ENCODE measurements around the gene PSG3. TPM values are rescaled to one million over a fixed set of nuclear protein-coding genes. Genes with fewer than 3 reads are reported as not detected.
"Not testable (repeated sequence)": the region's sequence is repeated elsewhere in the genome, so short reads cannot be mapped to it uniquely, and the experiment has no call there.

PSG3 gene
- total RNA-seq, 2 donors from 2014 or later = not detected

DNA sequence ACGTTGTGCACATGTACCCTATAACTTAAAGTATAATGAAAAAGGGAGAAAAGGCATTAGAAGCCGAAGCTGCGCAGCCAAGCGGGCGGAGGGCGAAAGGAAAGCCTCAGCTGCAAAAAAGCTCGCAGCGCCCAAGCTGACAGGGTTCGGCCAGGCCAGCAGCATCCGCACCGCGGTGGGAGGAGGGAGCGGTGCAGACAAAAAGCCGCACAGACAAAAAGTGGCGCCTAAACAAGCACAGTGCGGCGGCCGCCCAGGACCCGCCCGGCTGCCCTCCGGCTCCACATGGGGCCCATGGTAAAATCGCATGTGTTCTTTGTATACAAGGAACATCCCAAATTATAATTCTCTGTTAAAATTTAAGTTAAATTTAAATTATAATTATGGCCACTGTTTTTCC, 42.4 kb downstream of the PSG3 start:
- no peak for ATAC-seq (ENCODE audit: insufficient number of reproducible peaks, low FRiP score, low read depth)
- Histone ChIP-seq H3K4me1 (ENCODE audit: control insufficient read depth in 1 of 2, low read depth in 2 of 2) (no peaks in the 10 kb centered on the region), H3K9me3 (no peaks in the 10 kb centered on the region), H3K36me3 (no peaks in the 10 kb centered on the region), H3K27me3 (replicated peaks; ENCODE audit: insufficient read depth) (no peaks in the 10 kb centered on the region), H3K27ac (no peak overlapping the region), H3K4me3 (no peak overlapping the region)
- no peak for DNase-seq (ENCODE audit: low spot score)
- TF ChIP-seq, protein P1, sequence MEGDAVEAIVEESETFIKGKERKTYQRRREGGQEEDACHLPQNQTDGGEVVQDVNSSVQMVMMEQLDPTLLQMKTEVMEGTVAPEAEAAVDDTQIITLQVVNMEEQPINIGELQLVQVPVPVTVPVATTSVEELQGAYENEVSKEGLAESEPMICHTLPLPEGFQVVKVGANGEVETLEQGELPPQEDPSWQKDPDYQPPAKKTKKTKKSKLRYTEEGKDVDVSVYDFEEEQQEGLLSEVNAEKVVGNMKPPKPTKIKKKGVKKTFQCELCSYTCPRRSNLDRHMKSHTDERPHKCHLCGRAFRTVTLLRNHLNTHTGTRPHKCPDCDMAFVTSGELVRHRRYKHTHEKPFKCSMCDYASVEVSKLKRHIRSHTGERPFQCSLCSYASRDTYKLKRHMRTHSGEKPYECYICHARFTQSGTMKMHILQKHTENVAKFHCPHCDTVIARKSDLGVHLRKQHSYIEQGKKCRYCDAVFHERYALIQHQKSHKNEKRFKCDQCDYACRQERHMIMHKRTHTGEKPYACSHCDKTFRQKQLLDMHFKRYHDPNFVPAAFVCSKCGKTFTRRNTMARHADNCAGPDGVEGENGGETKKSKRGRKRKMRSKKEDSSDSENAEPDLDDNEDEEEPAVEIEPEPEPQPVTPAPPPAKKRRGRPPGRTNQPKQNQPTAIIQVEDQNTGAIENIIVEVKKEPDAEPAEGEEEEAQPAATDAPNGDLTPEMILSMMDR (IDR thresholded peaks at IDR 0.05) = no peak

DNA sequence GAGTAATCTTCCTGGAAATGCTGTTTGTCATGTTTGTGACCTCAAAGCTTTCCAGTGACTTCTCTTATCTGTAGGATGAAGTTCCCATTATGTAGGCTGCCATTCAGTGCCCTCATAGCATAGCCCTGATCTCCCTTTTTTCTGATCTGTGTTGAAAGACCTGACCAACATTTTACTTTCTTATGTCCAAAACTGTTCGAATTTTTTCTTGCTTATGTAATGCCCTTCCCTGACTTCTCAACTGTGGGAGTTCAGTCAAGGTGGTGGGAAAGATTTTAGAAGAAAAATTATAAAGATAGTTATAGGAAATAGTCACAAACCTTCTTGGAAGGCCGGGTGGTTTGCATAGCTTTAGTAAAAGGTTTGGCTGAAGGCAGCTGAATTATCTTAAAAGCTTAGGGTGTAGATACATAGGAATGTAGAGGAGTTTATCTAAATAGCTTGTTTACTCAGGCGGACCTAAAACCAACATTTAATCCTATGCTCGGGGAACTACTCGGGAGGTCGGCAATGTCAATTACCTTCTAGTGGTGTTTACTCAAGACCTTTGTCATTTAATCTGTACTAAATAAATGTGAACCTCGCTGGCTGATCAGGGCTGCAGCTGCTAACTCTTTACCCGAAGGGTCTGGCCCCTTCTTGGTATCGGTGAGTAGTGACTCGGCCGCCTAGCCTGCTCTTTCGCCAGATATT, 44.3 kb downstream of the PSG3 start:
- H3K9me3 ChIP-seq = no peaks in the 10 kb centered on the region
- TF ChIP-seq, protein P1 (IDR thresholded peaks at IDR 0.05) = no peak
- no peaks in the 10 kb centered on the region for H3K4me1 ChIP-seq (ENCODE audit: control insufficient read depth in 1 of 2, low read depth in 2 of 2)
- H3K4me3 ChIP-seq = no peak overlapping the region
- DNase-seq (ENCODE audit: low spot score) (no peak), ATAC-seq (ENCODE audit: insufficient number of reproducible peaks, low FRiP score, low read depth) (no peak)
- H3K27ac ChIP-seq = no peak overlapping the region
- no peaks in the 10 kb centered on the region for H3K27me3 ChIP-seq (replicated peaks; ENCODE audit: insufficient read depth)
- H3K36me3 ChIP-seq = no peaks in the 10 kb centered on the region

DNA sequence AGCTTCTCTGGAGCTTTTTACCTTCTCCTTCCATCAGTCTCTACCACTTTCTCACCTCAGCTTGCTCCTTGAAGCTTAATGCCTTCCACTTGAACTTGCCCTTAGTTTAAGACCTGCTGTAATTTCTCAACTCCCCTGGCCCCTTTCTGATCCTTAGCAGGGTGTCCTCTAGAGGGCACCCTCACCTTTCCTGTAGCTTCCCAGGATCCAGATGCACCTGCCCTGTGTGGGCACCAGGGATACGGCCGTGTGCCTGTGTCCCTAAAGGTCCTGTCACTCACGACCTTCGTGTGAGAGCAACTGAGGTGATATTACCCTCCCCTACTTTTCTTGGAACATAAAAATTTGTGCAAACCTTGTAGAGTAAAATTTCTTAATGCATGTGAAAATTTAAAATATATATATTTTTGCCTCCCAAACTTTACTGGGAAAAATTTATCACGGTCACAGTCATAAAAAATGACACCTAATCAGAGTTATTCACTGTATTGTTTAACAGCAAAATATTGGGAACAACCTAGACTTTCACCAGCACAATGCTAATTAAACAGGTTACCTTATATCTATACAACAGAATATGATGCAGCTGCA, 46.4 kb downstream of the PSG3 start:
- no peaks in the 10 kb centered on the region for H3K4me1 ChIP-seq (ENCODE audit: control insufficient read depth in 1 of 2, low read depth in 2 of 2)
- ATAC-seq (ENCODE audit: insufficient number of reproducible peaks, low FRiP score, low read depth) (no peak), DNase-seq (ENCODE audit: low spot score) (no peak)
- no peak overlapping the region for H3K27ac ChIP-seq
- H3K9me3 ChIP-seq = no peaks in the 10 kb centered on the region
- TF ChIP-seq, protein P1 (IDR thresholded peaks at IDR 0.05) = no peak
- H3K27me3 ChIP-seq (replicated peaks; ENCODE audit: insufficient read depth) = no peaks in the 10 kb centered on the region
- no peak overlapping the region for H3K4me3 ChIP-seq
- H3K36me3 ChIP-seq = no peaks in the 10 kb centered on the region

DNA sequence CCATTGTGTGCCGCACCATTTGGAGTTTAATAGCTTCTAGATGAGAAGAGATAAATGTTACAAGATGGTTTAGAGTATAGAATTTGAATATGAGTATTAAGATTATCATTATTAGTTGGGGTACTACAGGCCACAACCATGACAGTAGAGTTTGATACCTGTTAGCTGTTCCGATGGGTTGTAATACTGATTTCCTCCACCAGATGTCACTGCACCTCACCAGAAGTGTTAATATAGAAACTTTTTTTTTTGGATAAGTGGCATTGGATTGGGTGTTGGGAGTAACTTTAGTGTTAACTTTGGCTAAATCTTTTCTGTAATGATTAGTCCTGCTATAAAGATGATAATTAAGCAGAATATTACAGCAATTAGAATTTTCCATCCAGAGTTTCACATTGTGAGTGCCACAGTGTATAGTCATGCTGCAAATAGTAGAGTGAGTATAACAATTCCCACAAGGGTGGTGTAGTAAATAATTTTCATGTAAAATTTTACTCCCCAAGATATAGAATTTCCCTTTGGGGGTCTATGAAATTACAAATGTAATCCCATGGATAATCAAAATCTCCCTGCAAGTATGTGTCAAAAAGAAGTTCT, 56.3 kb downstream of the PSG3 start:
- DNase-seq (ENCODE audit: low spot score) (no peak), ATAC-seq (ENCODE audit: insufficient number of reproducible peaks, low FRiP score, low read depth) (no peak)
- Histone ChIP-seq H3K4me1 (ENCODE audit: control insufficient read depth in 1 of 2, low read depth in 2 of 2) (no peaks in the 10 kb centered on the region), H3K9me3 (no peaks in the 10 kb centered on the region), H3K36me3 (no peaks in the 10 kb centered on the region), H3K27ac (no peak overlapping the region), H3K4me3 (no peak overlapping the region), H3K27me3 (replicated peaks; ENCODE audit: insufficient read depth) (no peaks in the 10 kb centered on the region)
- TF ChIP-seq, protein P1 (IDR thresholded peaks at IDR 0.05) = peak; percentile 38

DNA sequence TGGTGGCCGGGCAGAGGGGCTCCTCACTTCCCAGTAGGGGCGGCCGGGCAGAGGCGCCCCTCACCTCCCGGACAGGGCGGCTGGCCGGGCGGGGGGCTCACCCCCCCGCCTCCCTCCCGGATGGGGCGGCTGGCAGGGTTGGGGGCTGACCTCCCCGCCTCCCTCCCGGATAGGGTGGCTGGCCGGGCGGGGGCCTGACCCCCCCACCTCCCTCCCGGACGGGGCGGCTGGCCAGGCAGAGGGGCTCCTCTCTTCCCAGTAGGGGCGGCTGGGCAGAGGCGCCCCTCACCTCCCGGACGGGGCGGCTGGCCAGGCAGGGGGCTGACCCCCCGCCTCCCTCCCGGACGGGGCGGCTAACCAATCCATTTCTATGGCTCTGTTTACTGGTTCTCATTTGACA, 64.0 kb downstream of the PSG3 start:
- H3K4me3 ChIP-seq; H3K27ac ChIP-seq; H3K36me3 ChIP-seq; H3K4me1 ChIP-seq (ENCODE audit: control insufficient read depth in 1 of 2, low read depth in 2 of 2); DNase-seq (ENCODE audit: low spot score); ATAC-seq (ENCODE audit: insufficient number of reproducible peaks, low FRiP score, low read depth); H3K27me3 ChIP-seq (replicated peaks; ENCODE audit: insufficient read depth); H3K9me3 ChIP-seq: not testable (repeated sequence)

DNA sequence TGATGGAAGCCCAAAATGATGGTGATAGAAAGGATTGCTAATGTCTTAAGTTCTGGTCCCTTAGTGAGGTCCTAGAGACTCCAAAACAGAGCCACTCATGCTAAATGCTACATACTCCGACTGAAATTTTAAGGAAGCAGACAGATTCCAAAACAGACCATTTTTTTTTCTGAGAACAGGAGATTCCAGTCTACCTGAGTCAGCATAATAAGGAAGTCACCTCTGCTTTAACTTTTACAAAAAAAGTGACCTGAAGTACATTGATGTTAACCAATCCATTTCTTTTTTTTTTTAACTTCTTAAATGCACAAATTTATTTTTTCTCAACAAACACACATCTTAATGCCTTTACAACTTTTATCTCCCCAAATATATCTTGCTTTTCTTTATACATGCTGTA, 65.7 kb downstream of the PSG3 start:
- not testable (repeated sequence) for H3K27ac ChIP-seq; H3K9me3 ChIP-seq; H3K4me3 ChIP-seq; H3K4me1 ChIP-seq (ENCODE audit: control insufficient read depth in 1 of 2, low read depth in 2 of 2); DNase-seq (ENCODE audit: low spot score); H3K27me3 ChIP-seq (replicated peaks; ENCODE audit: insufficient read depth); H3K36me3 ChIP-seq; ATAC-seq (ENCODE audit: insufficient number of reproducible peaks, low FRiP score, low read depth)

Other genes with a start within 250 kb of the PSG3 start
- gene CEACAM1, start 212.0 kb downstream of the PSG3 start, total RNA-seq = 1 to 10 TPM; 2.2 to 4.6 TPM
- gene CEACAM8, start 145.6 kb downstream of the PSG3 start, total RNA-seq = not detected
- gene PSG8, start 25.2 kb upstream of the PSG3 start, total RNA-seq = not detected
- gene PSG1, start 139.2 kb upstream of the PSG3 start, total RNA-seq = not detected
- not detected for gene PSG6, start 177.4 kb upstream of the PSG3 start, total RNA-seq
- not detected for gene PSG7, start 196.7 kb upstream of the PSG3 start, total RNA-seq